HEK293 (cell line): ENCODE data around the gene CMKLR1.

Experiments
- PBX3 ChIP-seq: sonication (generic); formaldehyde crosslinking; IDR thresholded peaks from 2 replicates; pipeline ENCODE4 v1.8.1; 2022; ENCODE audit warnings: mild to moderate bottlenecking, moderate library complexity, missing genetic modification reagents
- ZNF416 ChIP-seq: fragments of 450-650 bp; formaldehyde crosslinking; IDR thresholded peaks from 2 replicates; pipeline ENCODE4 v1.5.1; 2016; ENCODE audit warnings: missing biosample characterization, missing genetic modification characterization
- TF ChIP-seq, protein P1 (sequence below): fragments of 450-650 bp; formaldehyde crosslinking; IDR thresholded peaks from 2 replicates; pipeline ENCODE4 v1.5.1; 2016; ENCODE audit warnings: missing biosample characterization, missing genetic modification characterization

- no peak for TF ChIP-seq PBX3
- TF ChIP-seq, protein P1, sequence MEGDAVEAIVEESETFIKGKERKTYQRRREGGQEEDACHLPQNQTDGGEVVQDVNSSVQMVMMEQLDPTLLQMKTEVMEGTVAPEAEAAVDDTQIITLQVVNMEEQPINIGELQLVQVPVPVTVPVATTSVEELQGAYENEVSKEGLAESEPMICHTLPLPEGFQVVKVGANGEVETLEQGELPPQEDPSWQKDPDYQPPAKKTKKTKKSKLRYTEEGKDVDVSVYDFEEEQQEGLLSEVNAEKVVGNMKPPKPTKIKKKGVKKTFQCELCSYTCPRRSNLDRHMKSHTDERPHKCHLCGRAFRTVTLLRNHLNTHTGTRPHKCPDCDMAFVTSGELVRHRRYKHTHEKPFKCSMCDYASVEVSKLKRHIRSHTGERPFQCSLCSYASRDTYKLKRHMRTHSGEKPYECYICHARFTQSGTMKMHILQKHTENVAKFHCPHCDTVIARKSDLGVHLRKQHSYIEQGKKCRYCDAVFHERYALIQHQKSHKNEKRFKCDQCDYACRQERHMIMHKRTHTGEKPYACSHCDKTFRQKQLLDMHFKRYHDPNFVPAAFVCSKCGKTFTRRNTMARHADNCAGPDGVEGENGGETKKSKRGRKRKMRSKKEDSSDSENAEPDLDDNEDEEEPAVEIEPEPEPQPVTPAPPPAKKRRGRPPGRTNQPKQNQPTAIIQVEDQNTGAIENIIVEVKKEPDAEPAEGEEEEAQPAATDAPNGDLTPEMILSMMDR (tag by site-specific recombination): no peak
- no peak for TF ChIP-seq ZNF416 (tag by site-specific recombination)
Measured at GRCh38 chr12:108379823-108380222, 40.7 kb upstream of the CMKLR1 start.
